A549 (cell line): ENCODE measurements around the gene GLIS1. TPM values are rescaled to one million over a fixed set of nuclear protein-coding genes. Genes with fewer than 3 reads are reported as not detected.

Experiments used
- ATAC-seq, 2 experiments: fragments of 200-7000 bp in 1 of 2; fragments of >200 bp in 1 of 2; cut with Nextera tagmentation in 1 of 2; cut with Tn5 transposase in 1 of 2; 3 replicates each; pipeline versions ENCODE4 v1.8.0 to v1.9.1; 2018 to 2020; ENCODE audit warnings: mild to moderate bottlenecking in 1 of 2, moderate library complexity in 1 of 2
- CTCF ChIA-PET: fragments of 300-600 bp; sonication (Branson Sonifier 250); formaldehyde crosslinking; extraction: SDS; loops from one replicate; lab custom pipeline; 2021; ENCODE audit warnings: antibody characterized with exemption, inconsistent platforms; lab: Yijun Ruan, JAX
- POLR2A ChIA-PET: fragments of 350-600 bp; formaldehyde crosslinking; extraction: SDS; loops from one replicate; lab custom pipeline; 2021; ENCODE audit warnings: antibody characterized with exemption, inconsistent platforms; lab: Yijun Ruan, JAX
- DNase-seq, 2 experiments: peaks; one replicate each; pipeline versions ENCODE4 v3.0.0 to v3.0.0-alpha.2; 2011 to 2016; ENCODE audit warnings: low read depth in 1 of 2, low spot score in 1 of 2
- FAIRE-seq: peaks from 2 replicates; lab custom pipeline; 2011; peaks lifted over from hg19 to GRCh38; lab: Jason Lieb, UNC
- H3K27ac ChIP-seq, 2 experiments: fragments of >200 bp; sonication (Bioruptor Twin); formaldehyde crosslinking; 3 replicates each; pipeline ENCODE4 v1.5.1; 2016 to 2017
- H3K4me1 ChIP-seq: fragments of >200 bp; sonication (Bioruptor Twin); formaldehyde crosslinking; 3 replicates; pipeline ENCODE4 v1.6.1; 2016
- H3K4me2 ChIP-seq: fragments of >200 bp; sonication (Bioruptor Twin); formaldehyde crosslinking; 3 replicates; pipeline ENCODE4 v1.6.1; 2016
- H3K4me3 ChIP-seq: fragments of >200 bp; sonication (Bioruptor Twin); formaldehyde crosslinking; 3 replicates; pipeline ENCODE4 v1.5.1; 2016
- H3K9me3 ChIP-seq: fragments of >200 bp; sonication (Bioruptor Twin); formaldehyde crosslinking; 3 replicates; pipeline ENCODE4 v1.6.1; 2016
- CBX2 ChIP-seq: fragments of 200-600 bp; sonication (generic); IDR thresholded peaks from 2 replicates; pipeline ENCODE4 v1.6.1; 2016; ENCODE audit warnings: low read depth, mild to moderate bottlenecking, borderline replicate concordance
- CBX8 ChIP-seq: fragments of 200-600 bp; sonication (generic); IDR thresholded peaks from 2 replicates; pipeline ENCODE4 v1.6.1; 2016
- CHD2 ChIP-seq: fragments of 150-350 bp; IDR thresholded peaks from 2 replicates; pipeline ENCODE4 v1.6.1; 2014; ENCODE audit warnings: low read length; ENCODE audit not compliant: partially characterized antibody
- EP300 ChIP-seq, 2 experiments: fragments of >200 bp; sonication (Bioruptor Twin); formaldehyde crosslinking; IDR thresholded peaks; 2 replicates in 1 of 2; 3 replicates in 1 of 2; pipeline ENCODE4 v1.6.1; 2016 to 2017
- FOSL2 ChIP-seq, 2 experiments: fragments of 450-650 bp in 1 of 2; fragments of >200 bp in 1 of 2; sonication (Bioruptor Twin) in 1 of 2; formaldehyde crosslinking; IDR thresholded peaks; 2 replicates each; pipeline versions ENCODE4 v1.5.0 to v1.6.1; 2016 to 2020; ENCODE audit warnings: mild to moderate bottlenecking in 1 of 2, moderate library complexity in 1 of 2
- HDAC2 ChIP-seq: fragments of 200-600 bp; sonication (generic); IDR thresholded peaks from 2 replicates; pipeline ENCODE4 v1.6.1; 2016
- HEYL ChIP-seq: fragments of 250-450 bp; sonication (Bioruptor Pico); IDR thresholded peaks from 2 replicates; pipeline ENCODE4 v1.8.0; 2021; ENCODE audit warnings: mild to moderate bottlenecking, moderate library complexity
- JUNB ChIP-seq: fragments of >200 bp; sonication (Bioruptor Twin); formaldehyde crosslinking; IDR thresholded peaks from 2 replicates; pipeline ENCODE4 v1.6.1; 2016
- NFE2L2 ChIP-seq: fragments of 150-350 bp; conservative IDR thresholded peaks from 2 replicates; pipeline ENCODE4 v1.6.1; 2014; ENCODE audit warnings: low read length
- NPAS2 ChIP-seq: fragments of 250-450 bp; sonication (Bioruptor Pico); IDR thresholded peaks from 2 replicates; pipeline ENCODE4 v1.8.0; 2022; ENCODE audit warnings: mild to moderate bottlenecking, moderate library complexity, borderline replicate concordance
- PHF8 ChIP-seq: fragments of 200-600 bp; sonication (generic); IDR thresholded peaks from 2 replicates; pipeline ENCODE4 v1.6.1; 2016; ENCODE audit warnings: low read depth, mild to moderate bottlenecking, antibody characterized with exemption, moderate library complexity, borderline replicate concordance
- RCOR1 ChIP-seq: fragments of 150-350 bp; IDR thresholded peaks from 2 replicates; pipeline ENCODE4 v1.6.1; 2014; ENCODE audit warnings: antibody characterized with exemption, low read length, low read depth
- RFX5 ChIP-seq: fragments of 450-650 bp; IDR thresholded peaks from 2 replicates; pipeline ENCODE4 v1.7.1; 2014; ENCODE audit warnings: antibody characterized with exemption, mild to moderate bottlenecking, moderate library complexity
- TFCP2L1 ChIP-seq: fragments of 250-450 bp; sonication (Bioruptor Pico); IDR thresholded peaks from 2 replicates; pipeline ENCODE4 v1.5.0; 2021; ENCODE audit warnings: mild to moderate bottlenecking
- TP53 ChIP-seq: fragments of 250-450 bp; sonication (Bioruptor Pico); IDR thresholded peaks from 2 replicates; pipeline ENCODE4 v1.5.0; 2021; ENCODE audit warnings: mild to moderate bottlenecking, moderate library complexity
- ZC3H11A ChIP-seq: fragments of 450-650 bp; IDR thresholded peaks from 2 replicates; pipeline ENCODE4 v1.6.1; 2014; ENCODE audit warnings: antibody characterized with exemption, mild to moderate bottlenecking
- ZFP36 ChIP-seq: fragments of 450-650 bp; IDR thresholded peaks from 2 replicates; pipeline ENCODE4 v1.6.1; 2014; ENCODE audit warnings: borderline replicate concordance; ENCODE audit not compliant: partially characterized antibody
- WGBS: methylation state at CpG from one replicate; pipeline ENCODE4 v1.1.6; 2017; ENCODE audit errors: missing lambda C conversion rate; 5-methylcytosine and 5-hydroxymethylcytosine counted together
- polyA plus RNA-seq, 4 experiments: library from polyadenylated mRNA; depleted of rRNA in 3 of 4; stranded (reverse); fragments of >200 nt; fragmentation: RNase III in 1 of 4; extraction: RNeasy Plus Mini Kit Qiagen cat#74134 plus additional on column Dnase treatment in 1 of 4; gene quantifications; 2 replicates in 3 of 4; 3 replicates in 1 of 4; pipeline ENCODE4 v1.2.3, GENCODE V29; 2011 to 2017
- TF ChIP-seq, protein P1 (sequence below): fragments of >200 bp; sonication (Bioruptor Twin); formaldehyde crosslinking; IDR thresholded peaks from 3 replicates; pipeline ENCODE4 v1.5.1; 2016
- TF ChIP-seq, protein P2 (sequence below): IDR thresholded peaks from 2 replicates; pipeline ENCODE4 v1.6.1; 2012
- TF ChIP-seq, protein P3 (sequence below): fragments of 250-450 bp; sonication (Bioruptor Pico); IDR thresholded peaks from 2 replicates; pipeline ENCODE4 v1.5.0; 2021; ENCODE audit warnings: mild to moderate bottlenecking, moderate library complexity, borderline replicate concordance
- TF ChIP-seq, protein P4 (sequence below): IDR thresholded peaks from 2 replicates; pipeline ENCODE4 v1.6.1; 2012
- TF ChIP-seq, protein P5 (sequence below): fragments of >200 bp; sonication (Bioruptor Twin); formaldehyde crosslinking; IDR thresholded peaks from 2 replicates; pipeline ENCODE4 v1.6.1; 2016

GLIS1 gene
- polyA plus RNA-seq, 2 of the 4 experiments (the other 2 are of a cell fraction), result 0.04 TPM; not detected in 1

DNA sequence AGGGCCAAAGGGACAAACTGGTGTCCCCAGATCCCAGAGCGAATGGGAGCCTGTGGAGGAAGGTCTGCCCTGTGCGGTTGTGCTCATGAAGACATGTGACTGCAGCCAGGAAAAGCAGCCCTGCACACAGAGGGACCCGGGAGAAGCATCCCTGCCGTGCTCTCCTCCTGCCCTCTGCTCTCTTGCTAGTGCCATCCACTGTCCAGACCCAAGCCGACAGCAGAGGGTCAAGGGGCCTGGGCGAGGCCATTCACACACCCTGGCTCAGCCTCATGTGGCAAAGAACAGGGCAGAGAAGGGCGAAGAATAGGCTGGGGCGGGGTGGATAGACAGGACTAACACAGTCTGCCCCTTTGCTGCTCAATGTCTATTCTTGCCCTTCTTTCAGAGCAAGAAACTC, 262.4 kb downstream of the GLIS1 start:
- no peak overlapping the region for H3K4me3 ChIP-seq
- WGBS, result 37% methylated on average over 6 of the region's 8 CpGs
- H3K4me1 ChIP-seq, result no peaks in the 10 kb centered on the region
- CTCF ChIA-PET, result interaction anchor here (1.0 kb wide), 1 partner anchor 206 kb away, joined by 3 read pairs; no protein-coding TSS in a partner anchor
- H3K27ac ChIP-seq, result no peak overlapping the region
- FAIRE-seq (no peak), DNase-seq (no peak), ATAC-seq (no peak)
- H3K9me3 ChIP-seq, result no peaks in the 10 kb centered on the region
- no peak overlapping the region for H3K4me2 ChIP-seq
- no peak for TF ChIP-seq NPAS2 (CRISPR knock-in tag)
- TF ChIP-seq FOSL2 (IDR thresholded peaks at IDR 0.05), result no peak
- TF ChIP-seq FOSL2 (CRISPR knock-in tag; IDR thresholded peaks at IDR 0.05), result no peak
- TF ChIP-seq CHD2, result no peak
- TF ChIP-seq, protein P1, sequence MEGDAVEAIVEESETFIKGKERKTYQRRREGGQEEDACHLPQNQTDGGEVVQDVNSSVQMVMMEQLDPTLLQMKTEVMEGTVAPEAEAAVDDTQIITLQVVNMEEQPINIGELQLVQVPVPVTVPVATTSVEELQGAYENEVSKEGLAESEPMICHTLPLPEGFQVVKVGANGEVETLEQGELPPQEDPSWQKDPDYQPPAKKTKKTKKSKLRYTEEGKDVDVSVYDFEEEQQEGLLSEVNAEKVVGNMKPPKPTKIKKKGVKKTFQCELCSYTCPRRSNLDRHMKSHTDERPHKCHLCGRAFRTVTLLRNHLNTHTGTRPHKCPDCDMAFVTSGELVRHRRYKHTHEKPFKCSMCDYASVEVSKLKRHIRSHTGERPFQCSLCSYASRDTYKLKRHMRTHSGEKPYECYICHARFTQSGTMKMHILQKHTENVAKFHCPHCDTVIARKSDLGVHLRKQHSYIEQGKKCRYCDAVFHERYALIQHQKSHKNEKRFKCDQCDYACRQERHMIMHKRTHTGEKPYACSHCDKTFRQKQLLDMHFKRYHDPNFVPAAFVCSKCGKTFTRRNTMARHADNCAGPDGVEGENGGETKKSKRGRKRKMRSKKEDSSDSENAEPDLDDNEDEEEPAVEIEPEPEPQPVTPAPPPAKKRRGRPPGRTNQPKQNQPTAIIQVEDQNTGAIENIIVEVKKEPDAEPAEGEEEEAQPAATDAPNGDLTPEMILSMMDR, result no peak
- TF ChIP-seq, protein P2, sequence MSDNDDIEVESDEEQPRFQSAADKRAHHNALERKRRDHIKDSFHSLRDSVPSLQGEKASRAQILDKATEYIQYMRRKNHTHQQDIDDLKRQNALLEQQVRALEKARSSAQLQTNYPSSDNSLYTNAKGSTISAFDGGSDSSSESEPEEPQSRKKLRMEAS, result no peak
- TF ChIP-seq, protein P3, sequence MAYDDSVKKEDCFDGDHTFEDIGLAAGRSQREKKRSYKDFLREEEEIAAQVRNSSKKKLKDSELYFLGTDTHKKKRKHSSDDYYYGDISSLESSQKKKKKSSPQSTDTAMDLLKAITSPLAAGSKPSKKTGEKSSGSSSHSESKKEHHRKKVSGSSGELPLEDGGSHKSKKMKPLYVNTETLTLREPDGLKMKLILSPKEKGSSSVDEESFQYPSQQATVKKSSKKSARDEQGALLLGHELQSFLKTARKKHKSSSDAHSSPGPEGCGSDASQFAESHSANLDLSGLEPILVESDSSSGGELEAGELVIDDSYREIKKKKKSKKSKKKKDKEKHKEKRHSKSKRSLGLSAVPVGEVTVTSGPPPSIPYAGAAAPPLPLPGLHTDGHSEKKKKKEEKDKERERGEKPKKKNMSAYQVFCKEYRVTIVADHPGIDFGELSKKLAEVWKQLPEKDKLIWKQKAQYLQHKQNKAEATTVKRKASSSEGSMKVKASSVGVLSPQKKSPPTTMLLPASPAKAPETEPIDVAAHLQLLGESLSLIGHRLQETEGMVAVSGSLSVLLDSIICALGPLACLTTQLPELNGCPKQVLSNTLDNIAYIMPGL, result no peak
- TF ChIP-seq TFCP2L1 (CRISPR knock-in tag), result no peak
- no peak for TF ChIP-seq RCOR1
- no peak for TF ChIP-seq CBX2
- no peak for TF ChIP-seq PHF8
- TF ChIP-seq NFE2L2, result no peak
- TF ChIP-seq RFX5, result no peak
- no peak for TF ChIP-seq HDAC2
- TF ChIP-seq JUNB, result no peak
- no peak for TF ChIP-seq ZC3H11A
- no peak for TF ChIP-seq TP53 (CRISPR knock-in tag)
- TF ChIP-seq, protein P4, sequence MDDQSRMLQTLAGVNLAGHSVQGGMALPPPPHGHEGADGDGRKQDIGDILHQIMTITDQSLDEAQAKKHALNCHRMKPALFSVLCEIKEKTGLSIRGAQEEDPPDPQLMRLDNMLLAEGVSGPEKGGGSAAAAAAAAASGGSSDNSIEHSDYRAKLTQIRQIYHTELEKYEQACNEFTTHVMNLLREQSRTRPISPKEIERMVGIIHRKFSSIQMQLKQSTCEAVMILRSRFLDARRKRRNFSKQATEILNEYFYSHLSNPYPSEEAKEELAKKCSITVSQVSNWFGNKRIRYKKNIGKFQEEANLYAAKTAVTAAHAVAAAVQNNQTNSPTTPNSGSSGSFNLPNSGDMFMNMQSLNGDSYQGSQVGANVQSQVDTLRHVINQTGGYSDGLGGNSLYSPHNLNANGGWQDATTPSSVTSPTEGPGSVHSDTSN, result no peak
- TF ChIP-seq ZFP36, result no peak
- POLR2A ChIA-PET, result no interaction called here

DNA sequence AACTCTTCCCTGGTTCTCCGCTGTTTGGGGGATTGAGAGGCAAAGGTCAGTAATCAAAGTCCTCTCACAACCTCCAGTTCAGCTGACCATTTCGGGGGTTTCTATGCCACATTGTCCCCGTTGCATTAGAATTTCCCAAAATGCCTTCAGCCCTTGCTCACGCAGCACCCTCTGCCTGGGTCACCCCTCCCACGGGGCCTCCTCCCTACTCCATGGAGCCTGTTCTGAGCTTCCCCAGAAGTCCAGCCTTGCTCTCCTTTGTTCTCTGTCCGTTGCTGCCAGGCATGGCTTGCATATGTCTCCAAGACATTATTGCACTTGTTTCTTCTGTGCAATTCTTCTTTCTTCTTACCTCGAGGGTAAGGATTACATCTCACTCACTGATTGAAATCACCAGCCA, 263.3 kb downstream of the GLIS1 start:
- FAIRE-seq (no peak), ATAC-seq (no peak), DNase-seq (no peak)
- no peak overlapping the region for H3K4me2 ChIP-seq
- 33% methylated on average over 7 of the region's 7 CpGs for WGBS
- no peak overlapping the region for H3K27ac ChIP-seq
- no peaks in the 10 kb centered on the region for H3K9me3 ChIP-seq
- ChIA-PET POLR2A (no interaction called here), CTCF (interaction anchor here (2.0 to 2.4 kb wide), 2 partner anchors 9 to 83 kb away, joined by 5 to 6 read pairs; no protein-coding TSS in a partner anchor)
- no peak overlapping the region for H3K4me3 ChIP-seq
- H3K4me1 ChIP-seq, result no peaks in the 10 kb centered on the region
- TF ChIP-seq CBX8, result no peak

DNA sequence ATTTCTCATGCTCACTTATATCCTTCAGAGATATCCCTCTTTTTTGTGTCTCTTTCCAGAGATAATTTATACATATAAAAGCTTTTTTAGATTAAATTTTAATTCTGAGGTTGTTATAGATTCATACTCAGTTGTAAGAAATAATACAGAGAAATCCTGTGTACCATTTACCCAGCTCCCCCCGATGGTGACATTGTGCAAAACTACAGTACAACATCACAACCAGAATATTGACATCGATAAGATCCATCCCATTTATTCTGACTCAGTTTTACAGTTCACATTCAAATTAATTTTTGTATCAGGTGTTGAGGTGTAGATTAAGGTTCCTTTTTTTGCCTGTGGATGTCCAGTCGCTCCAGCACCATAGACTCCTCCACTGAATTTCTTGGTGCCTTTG, 265.5 kb downstream of the GLIS1 start:
- Histone ChIP-seq H3K9me3 (no peaks in the 10 kb centered on the region), H3K4me3 (no peak overlapping the region), H3K27ac (no peak overlapping the region), H3K4me1 (no peaks in the 10 kb centered on the region), H3K4me2 (no peak overlapping the region)
- no peak for FAIRE-seq
- WGBS, result 54% methylated on average over 3 of the region's 3 CpGs
- DNase-seq, result no peak
- no peak for ATAC-seq
- POLR2A ChIA-PET, result no interaction called here
- CTCF ChIA-PET, result interaction anchor here (2.4 kb wide), 1 partner anchor 11 kb away, joined by 6 read pairs; no protein-coding TSS in a partner anchor
- TF ChIP-seq EP300 (IDR thresholded peaks at IDR 0.05), result no peak
- TF ChIP-seq CBX2, result no peak
- no peak for TF ChIP-seq TP53 (CRISPR knock-in tag)
- TF ChIP-seq, protein P5, sequence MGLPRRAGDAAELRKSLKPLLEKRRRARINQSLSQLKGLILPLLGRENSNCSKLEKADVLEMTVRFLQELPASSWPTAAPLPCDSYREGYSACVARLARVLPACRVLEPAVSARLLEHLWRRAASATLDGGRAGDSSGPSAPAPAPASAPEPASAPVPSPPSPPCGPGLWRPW, result no peak
- TF ChIP-seq, protein P2, result no peak
- TF ChIP-seq HEYL (CRISPR knock-in tag), result no peak
